GM12878 (cell line): ENCODE measurements around the gene GSG1L2. TPM values are rescaled to one million over a fixed set of nuclear protein-coding genes. Genes with fewer than 3 reads are reported as not detected.

Experiments
- ATAC-seq: fragments of 200-7000 bp; cut with Tn5 transposase; 3 replicates; pipeline ENCODE4 v1.9.1; 2020; ENCODE audit warnings: mild to moderate bottlenecking, moderate library complexity
- BruUV-seq: library from RNA; stranded (reverse); fragments of 400-500 nt; replicated peaks from 2 replicates; lab custom pipeline; 2021; lab: Mats Ljungman, UMichigan
- CTCF ChIA-PET: fragments of 300-600 bp; sonication (Branson Sonifier 250); formaldehyde crosslinking; extraction: SDS; loops from one replicate; lab custom pipeline; 2021; ENCODE audit warnings: inconsistent platforms; lab: Yijun Ruan, JAX
- POLR2A ChIA-PET: fragments of 350-600 bp; formaldehyde crosslinking; extraction: SDS; loops from one replicate; lab custom pipeline; 2021; ENCODE audit warnings: inconsistent platforms; lab: Charles Lee
- RAD21 ChIA-PET: fragments of 300-600 bp; sonication (Branson Sonifier 250); formaldehyde crosslinking; loops from one replicate; lab custom pipeline; 2023; ENCODE audit warnings: antibody characterized with exemption; ENCODE audit not compliant: unreplicated experiment; lab: Charles Lee
- SMC1A ChIA-PET: fragments of 300-600 bp; sonication (Branson Sonifier 250); formaldehyde crosslinking; loops from one replicate; lab custom pipeline; 2023; ENCODE audit not compliant: unreplicated experiment, uncharacterized antibody; lab: Charles Lee
- DNase-seq: peaks from one replicate; pipeline ENCODE4 v3.0.0-alpha.2; 2011; ENCODE audit warnings: low read depth, low spot score
- FAIRE-seq: peaks from 3 replicates; lab custom pipeline; 2011; peaks lifted over from hg19 to GRCh38; lab: Jason Lieb, UNC
- H2AFZ ChIP-seq: 2 replicates; pipeline ENCODE4 v1.6.0; 2011; ENCODE audit warnings: low read depth, low read length, control low read depth; ENCODE audit not compliant: control insufficient read depth
- H3K27ac ChIP-seq: 2 replicates; pipeline ENCODE4 v1.5.1; 2011; ENCODE audit warnings: control low read depth; ENCODE audit not compliant: control insufficient read depth, insufficient read depth
- H3K27me3 ChIP-seq, 2 experiments: replicated peaks in 1 of 2; 2 replicates each; pipeline versions ENCODE4 v1.6.0 to v1.6.1; 2011; ENCODE audit warnings: low read length in 1 of 2; ENCODE audit not compliant: control insufficient read depth in 2 of 2, insufficient read depth in 2 of 2
- H3K36me3 ChIP-seq, 2 experiments: 2 replicates each; pipeline ENCODE4 v1.5.1; 2011; ENCODE audit warnings: low read length in 1 of 2; ENCODE audit not compliant: control insufficient read depth in 2 of 2, insufficient read depth in 2 of 2
- H3K4me1 ChIP-seq: 2 replicates; pipeline ENCODE4 v1.6.1; 2011; ENCODE audit warnings: mild to moderate bottlenecking, low read length, moderate library complexity, mixed read lengths; ENCODE audit not compliant: control insufficient read depth, insufficient read depth
- H3K4me2 ChIP-seq: 2 replicates; pipeline ENCODE4 v1.6.0; 2011; ENCODE audit warnings: control low read depth; ENCODE audit not compliant: control insufficient read depth, insufficient read depth
- H3K4me3 ChIP-seq: fragments of 200-600 bp; sonication (generic); 2 replicates; pipeline ENCODE4 v1.5.1; 2016
- H3K79me2 ChIP-seq: 2 replicates; pipeline ENCODE4 v1.6.0; 2011; ENCODE audit warnings: low read length; ENCODE audit not compliant: control insufficient read depth, insufficient read depth
- H3K9ac ChIP-seq: 2 replicates; pipeline ENCODE4 v1.8.0; 2011; ENCODE audit warnings: low read length, control low read depth, mixed read lengths; ENCODE audit not compliant: control insufficient read depth, insufficient read depth
- H3K9me3 ChIP-seq: replicated peaks from 3 replicates; pipeline ENCODE4 v1.5.1; 2011; ENCODE audit warnings: mild to moderate bottlenecking, low read length; ENCODE audit not compliant: control insufficient read depth, insufficient read depth
- H4K20me1 ChIP-seq: 2 replicates; pipeline ENCODE4 v1.6.0; 2011; ENCODE audit not compliant: control insufficient read depth, insufficient read depth
- BMI1 ChIP-seq: fragments of 450-650 bp; IDR thresholded peaks from 2 replicates; pipeline ENCODE4 v1.6.1; 2016; ENCODE audit warnings: mild to moderate bottlenecking, moderate library complexity, borderline replicate concordance
- CHD1 ChIP-seq: IDR thresholded peaks from 2 replicates; pipeline ENCODE4 v1.6.1; 2012; ENCODE audit warnings: low read depth, low read length, improper control_type of control experiment
- EGR1 ChIP-seq, 2 experiments: IDR thresholded peaks; 1 replicate in 1 of 2; 2 replicates in 1 of 2; pipeline ENCODE4 v1.6.1; 2011 to 2012; ENCODE audit warnings: low read depth in 2 of 2, low read length in 2 of 2, borderline replicate concordance in 1 of 2, mild to moderate bottlenecking in 1 of 2, moderate library complexity in 1 of 2
- FOXK2 ChIP-seq: fragments of 450-650 bp; IDR thresholded peaks from 2 replicates; pipeline ENCODE4 v1.6.1; 2017; ENCODE audit warnings: mild to moderate bottlenecking, moderate library complexity
- FOXM1 ChIP-seq: IDR thresholded peaks from 2 replicates; pipeline ENCODE4 v1.6.1; 2012; ENCODE audit warnings: low read depth, mild to moderate bottlenecking, inconsistent platforms, low read length, moderate library complexity
- GATAD2B ChIP-seq: fragments of 450-650 bp; conservative IDR thresholded peaks from 2 replicates; pipeline ENCODE4 v1.6.1; 2017; ENCODE audit warnings: low read depth, mild to moderate bottlenecking, moderate library complexity
- HCFC1 ChIP-seq: fragments of 150-350 bp; IDR thresholded peaks from 2 replicates; pipeline ENCODE4 v1.6.1; 2014; ENCODE audit warnings: low read length
- NBN ChIP-seq: fragments of 450-650 bp; IDR thresholded peaks from 2 replicates; pipeline ENCODE4 v1.6.1; 2016
- NFIC ChIP-seq: IDR thresholded peaks from 2 replicates; pipeline ENCODE4 v1.6.1; 2012; ENCODE audit warnings: low read depth, mild to moderate bottlenecking, inconsistent platforms, low read length, moderate library complexity
- PAX5 ChIP-seq: IDR thresholded peaks from 2 replicates; pipeline ENCODE4 v1.6.1; 2011; ENCODE audit warnings: low read depth, low read length, borderline replicate concordance
- RUNX3 ChIP-seq: IDR thresholded peaks from 2 replicates; pipeline ENCODE4 v1.6.1; 2012; ENCODE audit warnings: low read length, inconsistent platforms
- SRF ChIP-seq, 2 experiments: IDR thresholded peaks; 2 replicates each; pipeline ENCODE4 v1.6.1; 2011; ENCODE audit warnings: low read depth in 2 of 2, low read length in 2 of 2, mild to moderate bottlenecking in 1 of 2, moderate library complexity in 1 of 2
- YBX1 ChIP-seq: fragments of 450-650 bp; IDR thresholded peaks from 2 replicates; pipeline ENCODE4 v1.6.1; 2016; ENCODE audit warnings: antibody characterized with exemption
- ZNF207 ChIP-seq: fragments of 450-650 bp; IDR thresholded peaks from 2 replicates; pipeline ENCODE4 v1.6.1; 2014; ENCODE audit warnings: antibody characterized with exemption, mild to moderate bottlenecking, borderline replicate concordance
- ZNF274 ChIP-seq: IDR thresholded peaks from one replicate; pipeline ENCODE4 v1.8.0; 2011; ENCODE audit not compliant: insufficient read length, insufficient read depth
- ZZZ3 ChIP-seq: IDR thresholded peaks from 2 replicates; pipeline ENCODE4 v1.6.1; 2011; ENCODE audit warnings: low read depth; ENCODE audit not compliant: control insufficient read depth, insufficient read length
- whole genome bisulfite sequencing: methylation state at CpG from one replicate; pipeline ENCODE4 v1.1.6; 2016; ENCODE audit warnings: low lambda C conversion rate; ENCODE audit not compliant: insufficient replicate concordance, insufficient coverage; ENCODE audit errors: missing lambda C conversion rate; 5-methylcytosine and 5-hydroxymethylcytosine counted together
- in situ Hi-C: fragments of 300-500 bp; cut with MboI; formaldehyde crosslinking; loops from 9 replicates; pipeline ENCODE4 v1.14.3; 2018; ENCODE audit warnings: mixed read lengths
- intact Hi-C: fragments of 100-400 bp; cut with micrococcal nuclease; formaldehyde crosslinking; loops from one replicate; pipeline ENCODE4 v1.14.2; 2022; ENCODE audit not compliant: unreplicated experiment
- polyA plus RNA-seq, 11 experiments: library from polyadenylated mRNA; depleted of rRNA in 4 of 11; unstranded in 6 of 11; stranded (reverse) in 5 of 11; fragments of >200 nt; fragmentation: Nextera tagmentation in 4 of 11; fragmentation: Illumina TruSeq in 1 of 11; extraction: Ambion mirVana in 4 of 11; extraction: Trizol in 1 of 11; gene quantifications; 1 replicate in 1 of 11; 2 replicates in 10 of 11; pipeline versions ENCODE4 v1.2.1 to v1.2.3, GENCODE V29; 2011 to 2016; ENCODE audit warnings: inconsistent platforms in 2 of 11, missing spikeins in 2 of 11, low read depth in 1 of 11
- total RNA-seq, 4 experiments: library from RNA; depleted of rRNA in 3 of 4; stranded (reverse); fragments of >200 nt in 3 of 4; fragmentation: Illumina TruSeq in 1 of 4; extraction: Trizol in 1 of 4; gene quantifications; 2 replicates each; pipeline versions ENCODE4 v1.2.1 to v1.2.3, GENCODE V29; 2013 to 2021
- TF ChIP-seq, protein P1 (sequence below): IDR thresholded peaks from 2 replicates; pipeline ENCODE4 v1.6.1; 2012; ENCODE audit warnings: mild to moderate bottlenecking, low read depth, low read length
- TF ChIP-seq, protein P2 (sequence below): fragments of 450-650 bp; IDR thresholded peaks from 2 replicates; pipeline ENCODE4 v1.6.1; 2017; ENCODE audit warnings: antibody characterized with exemption, mild to moderate bottlenecking, moderate library complexity
- TF ChIP-seq, protein P3 (sequence below): fragments of 450-650 bp; conservative IDR thresholded peaks from 2 replicates; pipeline ENCODE4 v1.6.1; 2017; ENCODE audit warnings: mild to moderate bottlenecking, moderate library complexity

GSG1L2 gene
- total and polyA plus RNA-seq, 10 of the 15 experiments (the other 5 are each of a cell fraction or from before 2014, with no cell fraction given), result not detected

DNA sequence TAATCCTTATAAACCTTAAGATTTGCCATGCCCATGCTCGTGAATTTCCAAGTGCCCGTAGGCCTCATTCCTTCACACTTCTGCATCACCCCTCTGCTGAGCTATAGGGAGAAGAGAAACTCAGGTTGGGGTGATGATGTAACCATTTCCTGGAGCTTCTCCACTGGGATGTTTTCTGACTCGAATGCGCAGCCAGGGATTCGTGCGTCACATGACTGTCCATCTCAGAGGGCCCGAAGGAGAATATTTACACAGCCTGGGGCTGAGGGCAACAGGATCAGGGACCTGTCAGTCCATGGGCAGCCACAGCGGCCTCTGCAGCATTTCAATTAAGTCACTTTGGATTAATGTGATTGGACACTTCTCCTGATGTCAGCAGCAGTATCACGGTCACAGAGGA, 8.7 kb downstream of the GSG1L2 start:
- ChIA-PET POLR2A (no interaction called here), SMC1A (no interaction called here), CTCF (no interaction called here), RAD21 (no interaction called here)
- H3K9ac ChIP-seq, result no peak overlapping the region
- 62% methylated on average over 9 of the region's 9 CpGs for WGBS
- H3K27ac ChIP-seq, result no peak overlapping the region
- in situ Hi-C loops (no loop called here), intact Hi-C loops (no loop called here)
- H4K20me1 ChIP-seq, result no peaks in the 10 kb centered on the region
- FAIRE-seq, result no peak
- no peaks in the 10 kb centered on the region for H3K9me3 ChIP-seq
- H3K4me3 ChIP-seq, result no peak overlapping the region
- no peaks in the 10 kb centered on the region for H3K79me2 ChIP-seq
- no peaks in the 10 kb centered on the region for H3K27me3 ChIP-seq
- no TSS peak for BruUV-seq
- no peak for DNase-seq
- ATAC-seq, result no peak
- H3K36me3 ChIP-seq, result no peaks in the 10 kb centered on the region
- no peak overlapping the region for H2AFZ ChIP-seq
- TF ChIP-seq, protein P1, sequence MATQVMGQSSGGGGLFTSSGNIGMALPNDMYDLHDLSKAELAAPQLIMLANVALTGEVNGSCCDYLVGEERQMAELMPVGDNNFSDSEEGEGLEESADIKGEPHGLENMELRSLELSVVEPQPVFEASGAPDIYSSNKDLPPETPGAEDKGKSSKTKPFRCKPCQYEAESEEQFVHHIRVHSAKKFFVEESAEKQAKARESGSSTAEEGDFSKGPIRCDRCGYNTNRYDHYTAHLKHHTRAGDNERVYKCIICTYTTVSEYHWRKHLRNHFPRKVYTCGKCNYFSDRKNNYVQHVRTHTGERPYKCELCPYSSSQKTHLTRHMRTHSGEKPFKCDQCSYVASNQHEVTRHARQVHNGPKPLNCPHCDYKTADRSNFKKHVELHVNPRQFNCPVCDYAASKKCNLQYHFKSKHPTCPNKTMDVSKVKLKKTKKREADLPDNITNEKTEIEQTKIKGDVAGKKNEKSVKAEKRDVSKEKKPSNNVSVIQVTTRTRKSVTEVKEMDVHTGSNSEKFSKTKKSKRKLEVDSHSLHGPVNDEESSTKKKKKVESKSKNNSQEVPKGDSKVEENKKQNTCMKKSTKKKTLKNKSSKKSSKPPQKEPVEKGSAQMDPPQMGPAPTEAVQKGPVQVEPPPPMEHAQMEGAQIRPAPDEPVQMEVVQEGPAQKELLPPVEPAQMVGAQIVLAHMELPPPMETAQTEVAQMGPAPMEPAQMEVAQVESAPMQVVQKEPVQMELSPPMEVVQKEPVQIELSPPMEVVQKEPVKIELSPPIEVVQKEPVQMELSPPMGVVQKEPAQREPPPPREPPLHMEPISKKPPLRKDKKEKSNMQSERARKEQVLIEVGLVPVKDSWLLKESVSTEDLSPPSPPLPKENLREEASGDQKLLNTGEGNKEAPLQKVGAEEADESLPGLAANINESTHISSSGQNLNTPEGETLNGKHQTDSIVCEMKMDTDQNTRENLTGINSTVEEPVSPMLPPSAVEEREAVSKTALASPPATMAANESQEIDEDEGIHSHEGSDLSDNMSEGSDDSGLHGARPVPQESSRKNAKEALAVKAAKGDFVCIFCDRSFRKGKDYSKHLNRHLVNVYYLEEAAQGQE, result no peak
- TF ChIP-seq CHD1 (no peak), EGR1 (IDR thresholded peaks at IDR 0.05; ENCODE audit: borderline replicate concordance in 1 of 2, low read depth in 2 of 2, low read length in 2 of 2) (no peak), ZNF207 (no peak), HCFC1 (no peak), NFIC (no peak), NBN (no peak), YBX1 (no peak), SRF (IDR thresholded peaks at IDR 0.05; ENCODE audit: low read depth in 2 of 2, low read length in 2 of 2) (no peak), RUNX3 (no peak), GATAD2B (no peak), BMI1 (no peak), ZNF274 (no peak), FOXM1 (no peak), FOXK2 (no peak), ZZZ3 (no peak), PAX5 (no peak)
- TF ChIP-seq, protein P2, sequence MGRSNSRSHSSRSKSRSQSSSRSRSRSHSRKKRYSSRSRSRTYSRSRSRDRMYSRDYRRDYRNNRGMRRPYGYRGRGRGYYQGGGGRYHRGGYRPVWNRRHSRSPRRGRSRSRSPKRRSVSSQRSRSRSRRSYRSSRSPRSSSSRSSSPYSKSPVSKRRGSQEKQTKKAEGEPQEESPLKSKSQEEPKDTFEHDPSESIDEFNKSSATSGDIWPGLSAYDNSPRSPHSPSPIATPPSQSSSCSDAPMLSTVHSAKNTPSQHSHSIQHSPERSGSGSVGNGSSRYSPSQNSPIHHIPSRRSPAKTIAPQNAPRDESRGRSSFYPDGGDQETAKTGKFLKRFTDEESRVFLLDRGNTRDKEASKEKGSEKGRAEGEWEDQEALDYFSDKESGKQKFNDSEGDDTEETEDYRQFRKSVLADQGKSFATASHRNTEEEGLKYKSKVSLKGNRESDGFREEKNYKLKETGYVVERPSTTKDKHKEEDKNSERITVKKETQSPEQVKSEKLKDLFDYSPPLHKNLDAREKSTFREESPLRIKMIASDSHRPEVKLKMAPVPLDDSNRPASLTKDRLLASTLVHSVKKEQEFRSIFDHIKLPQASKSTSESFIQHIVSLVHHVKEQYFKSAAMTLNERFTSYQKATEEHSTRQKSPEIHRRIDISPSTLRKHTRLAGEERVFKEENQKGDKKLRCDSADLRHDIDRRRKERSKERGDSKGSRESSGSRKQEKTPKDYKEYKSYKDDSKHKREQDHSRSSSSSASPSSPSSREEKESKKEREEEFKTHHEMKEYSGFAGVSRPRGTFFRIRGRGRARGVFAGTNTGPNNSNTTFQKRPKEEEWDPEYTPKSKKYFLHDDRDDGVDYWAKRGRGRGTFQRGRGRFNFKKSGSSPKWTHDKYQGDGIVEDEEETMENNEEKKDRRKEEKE, result no peak
- TF ChIP-seq, protein P3, sequence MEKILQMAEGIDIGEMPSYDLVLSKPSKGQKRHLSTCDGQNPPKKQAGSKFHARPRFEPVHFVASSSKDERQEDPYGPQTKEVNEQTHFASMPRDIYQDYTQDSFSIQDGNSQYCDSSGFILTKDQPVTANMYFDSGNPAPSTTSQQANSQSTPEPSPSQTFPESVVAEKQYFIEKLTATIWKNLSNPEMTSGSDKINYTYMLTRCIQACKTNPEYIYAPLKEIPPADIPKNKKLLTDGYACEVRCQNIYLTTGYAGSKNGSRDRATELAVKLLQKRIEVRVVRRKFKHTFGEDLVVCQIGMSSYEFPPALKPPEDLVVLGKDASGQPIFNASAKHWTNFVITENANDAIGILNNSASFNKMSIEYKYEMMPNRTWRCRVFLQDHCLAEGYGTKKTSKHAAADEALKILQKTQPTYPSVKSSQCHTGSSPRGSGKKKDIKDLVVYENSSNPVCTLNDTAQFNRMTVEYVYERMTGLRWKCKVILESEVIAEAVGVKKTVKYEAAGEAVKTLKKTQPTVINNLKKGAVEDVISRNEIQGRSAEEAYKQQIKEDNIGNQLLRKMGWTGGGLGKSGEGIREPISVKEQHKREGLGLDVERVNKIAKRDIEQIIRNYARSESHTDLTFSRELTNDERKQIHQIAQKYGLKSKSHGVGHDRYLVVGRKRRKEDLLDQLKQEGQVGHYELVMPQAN, result no peak
- TF ChIP-seq, all 136 proteins: peak for 0
- Histone ChIP-seq H3K4me2 (no peak overlapping the region), H3K4me1 (no peaks in the 10 kb centered on the region)
